DOHH2 (cell line): Measurements from ENCODE around the gene CLCN4.

ENCODE experiments used
- H3F3A ChIP-seq: fragments of 200-600 bp; sonication (generic), shearing (Covaris generic); 2 replicates; pipeline ENCODE4 v1.6.0; 2016; ENCODE audit warnings: antibody characterized with exemption, mild to moderate bottlenecking; ENCODE audit not compliant: control insufficient read depth, insufficient read depth
- H3K27ac ChIP-seq: fragments of 200-600 bp; sonication (generic); 2 replicates; pipeline ENCODE4 v1.5.1; 2014; ENCODE audit warnings: low read depth, mild to moderate bottlenecking, low read length, moderate library complexity
- H3K27me3 ChIP-seq: fragments of 200-600 bp; sonication (generic); 2 replicates; pipeline ENCODE4 v1.6.1; 2014; ENCODE audit warnings: mild to moderate bottlenecking, low read length, mixed read lengths; ENCODE audit not compliant: control insufficient read depth
- H3K36me3 ChIP-seq: fragments of 200-600 bp; sonication (generic); 2 replicates; pipeline ENCODE4 v1.6.1; 2014; ENCODE audit warnings: mild to moderate bottlenecking, low read length, moderate library complexity, mixed read lengths; ENCODE audit not compliant: control insufficient read depth
- H3K4me1 ChIP-seq: fragments of 200-600 bp; sonication (generic); 2 replicates; pipeline ENCODE4 v1.6.1; 2014; ENCODE audit warnings: mild to moderate bottlenecking, low read length, mixed read lengths; ENCODE audit not compliant: control insufficient read depth
- H3K4me2 ChIP-seq: fragments of 200-600 bp; sonication (generic); 2 replicates; pipeline ENCODE4 v1.6.0; 2014; ENCODE audit warnings: mild to moderate bottlenecking, low read length, moderate library complexity
- H3K4me3 ChIP-seq: fragments of 200-600 bp; sonication (generic); 2 replicates; pipeline ENCODE4 v1.5.1; 2014; ENCODE audit warnings: mild to moderate bottlenecking, low read length, mixed read lengths
- H3K79me2 ChIP-seq: fragments of 200-600 bp; sonication (generic); 2 replicates; pipeline ENCODE4 v1.6.1; 2014; ENCODE audit warnings: mild to moderate bottlenecking, low read length, mixed read lengths; ENCODE audit not compliant: control insufficient read depth
- H3K9me2 ChIP-seq: fragments of 200-600 bp; sonication (generic); replicated peaks from 2 replicates; pipeline ENCODE4 v1.6.1; 2014; ENCODE audit warnings: mild to moderate bottlenecking, low read length, mixed read lengths; ENCODE audit not compliant: control insufficient read depth
- H3K9me3 ChIP-seq: fragments of 200-600 bp; sonication (generic); 2 replicates; pipeline ENCODE4 v1.6.1; 2014; ENCODE audit warnings: antibody characterized with exemption, low read length, mixed read lengths; ENCODE audit not compliant: control insufficient read depth, insufficient read depth
- H4K20me1 ChIP-seq: fragments of 200-600 bp; sonication (generic); 2 replicates; pipeline ENCODE4 v1.6.0; 2014; ENCODE audit warnings: low read depth, mild to moderate bottlenecking, antibody characterized with exemption, low read length, moderate library complexity; ENCODE audit not compliant: control insufficient read depth, insufficient read depth
- CTCF ChIP-seq: fragments of 200-600 bp; sonication (generic); IDR thresholded peaks from one replicate; pipeline ENCODE4 v1.5.1; 2014; ENCODE audit warnings: antibody characterized with exemption, mild to moderate bottlenecking, low read depth, low read length; ENCODE audit not compliant: poor library complexity, severe bottlenecking
- EZH2phosphoT487 ChIP-seq: fragments of 200-600 bp; sonication (generic); IDR thresholded peaks from 2 replicates; pipeline ENCODE4 v1.6.1; 2017; ENCODE audit warnings: borderline replicate concordance, mild to moderate bottlenecking, antibody characterized with exemption, low read length, moderate library complexity, mixed read lengths

Gene CLCN4

DNA sequence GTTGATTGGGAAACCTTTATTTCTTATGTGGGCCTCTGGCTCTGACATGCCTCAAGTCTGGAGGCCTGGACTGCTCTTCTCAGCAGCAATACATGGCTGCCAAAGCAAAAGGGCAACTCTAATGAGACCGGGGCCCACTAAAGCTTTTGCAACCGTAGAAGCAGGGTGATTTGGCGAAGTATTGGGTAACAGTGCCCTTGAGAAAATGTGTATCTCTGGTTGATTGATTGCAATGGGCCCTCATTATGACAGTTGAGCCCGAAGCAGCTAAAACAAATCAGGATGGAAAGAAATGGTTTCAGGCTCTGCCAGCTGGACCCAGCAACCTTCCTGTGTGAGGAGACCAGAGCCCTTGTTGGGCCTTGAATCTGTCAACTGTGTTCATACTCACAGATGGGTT lies 73.4 kb downstream of the CLCN4 start:
- H3K27me3 ChIP-seq: no peaks in the 10 kb centered on the region
- H3K27ac ChIP-seq: no peak overlapping the region
- no peaks in the 10 kb centered on the region for H4K20me1 ChIP-seq
- no peaks in the 10 kb centered on the region for H3K9me2 ChIP-seq
- H3K9me3 ChIP-seq: no peaks in the 10 kb centered on the region
- no peaks in the 10 kb centered on the region for H3F3A ChIP-seq
- no peak overlapping the region for H3K4me2 ChIP-seq
- TF ChIP-seq EZH2phosphoT487 (no peak), CTCF (no peak)
- H3K4me1 ChIP-seq: no peaks in the 10 kb centered on the region
- no peaks in the 10 kb centered on the region for H3K36me3 ChIP-seq
- no peak overlapping the region for H3K4me3 ChIP-seq
- H3K79me2 ChIP-seq: no peaks in the 10 kb centered on the region

GRCh38 chrX:10231461-10231860 lies 74.7 kb downstream of the CLCN4 start:
- H3K27ac ChIP-seq: no peak overlapping the region
- H3K9me2 ChIP-seq: no peaks in the 10 kb centered on the region
- no peaks in the 10 kb centered on the region for H3K4me1 ChIP-seq
- no peaks in the 10 kb centered on the region for H3K27me3 ChIP-seq
- no peak overlapping the region for H3K4me2 ChIP-seq
- no peaks in the 10 kb centered on the region for H3K79me2 ChIP-seq
- no peak for TF ChIP-seq EZH2phosphoT487
- TF ChIP-seq CTCF: no peak
- H4K20me1 ChIP-seq: no peaks in the 10 kb centered on the region
- H3K36me3 ChIP-seq: no peaks in the 10 kb centered on the region
- no peaks in the 10 kb centered on the region for H3F3A ChIP-seq
- no peak overlapping the region for H3K4me3 ChIP-seq
- H3K9me3 ChIP-seq: no peaks in the 10 kb centered on the region

DNA sequence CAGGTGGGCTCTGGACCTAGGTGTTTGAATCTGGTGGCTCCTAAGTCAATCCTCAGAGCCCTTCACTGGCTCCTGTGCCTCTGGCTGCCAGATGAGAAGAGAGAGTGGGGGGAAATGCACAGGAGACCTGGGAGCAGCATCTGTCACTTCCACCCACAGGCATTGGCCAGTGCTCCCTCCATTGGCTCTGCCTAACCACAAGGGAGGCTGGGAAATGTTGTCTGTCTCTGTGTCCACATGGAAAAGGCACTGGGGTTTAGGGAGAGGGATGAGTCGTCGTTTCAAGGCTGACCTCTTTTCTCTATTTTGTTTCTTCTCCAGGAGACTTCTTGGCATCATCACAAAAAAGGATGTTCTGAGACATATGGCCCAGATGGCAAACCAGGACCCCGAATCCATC lies 76.4 kb downstream of the CLCN4 start:
- TF ChIP-seq CTCF: no peak
- TF ChIP-seq EZH2phosphoT487: no peak
- Histone ChIP-seq H3K4me3 (no peak overlapping the region), H3K36me3 (no peaks in the 10 kb centered on the region), H3K27me3 (no peaks in the 10 kb centered on the region), H3K4me1 (no peaks in the 10 kb centered on the region), H3F3A (no peaks in the 10 kb centered on the region), H4K20me1 (no peaks in the 10 kb centered on the region), H3K9me2 (no peaks in the 10 kb centered on the region), H3K79me2 (no peaks in the 10 kb centered on the region), H3K9me3 (no peaks in the 10 kb centered on the region), H3K4me2 (no peak overlapping the region), H3K27ac (no peak overlapping the region)

DNA sequence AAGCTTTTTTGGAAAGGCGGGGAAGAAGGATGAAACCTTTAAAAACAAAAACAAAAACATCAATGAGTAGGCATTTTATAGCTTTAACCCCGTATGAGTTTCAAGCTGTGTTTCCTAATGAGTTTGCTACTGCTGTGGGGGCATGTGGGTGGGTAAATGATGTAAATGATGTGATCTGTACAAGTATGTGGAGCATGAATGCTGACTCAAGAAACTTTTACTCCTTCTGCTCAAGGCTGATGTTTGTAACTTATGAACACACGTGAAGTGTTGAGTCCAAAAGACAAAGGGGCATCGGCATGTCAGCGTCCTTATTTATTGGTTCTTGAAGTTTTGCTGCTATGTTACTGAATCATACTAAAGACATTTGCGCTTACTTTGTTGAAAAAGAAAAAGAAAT lies 76.9 kb downstream of the CLCN4 start:
- no peaks in the 10 kb centered on the region for H3F3A ChIP-seq
- no peaks in the 10 kb centered on the region for H3K27me3 ChIP-seq
- H3K4me2 ChIP-seq: no peak overlapping the region
- H3K36me3 ChIP-seq: no peaks in the 10 kb centered on the region
- H4K20me1 ChIP-seq: no peaks in the 10 kb centered on the region
- H3K4me1 ChIP-seq: no peaks in the 10 kb centered on the region
- H3K9me2 ChIP-seq: no peaks in the 10 kb centered on the region
- no peak overlapping the region for H3K4me3 ChIP-seq
- TF ChIP-seq CTCF (no peak), EZH2phosphoT487 (no peak)
- H3K9me3 ChIP-seq: no peaks in the 10 kb centered on the region
- H3K79me2 ChIP-seq: no peaks in the 10 kb centered on the region
- H3K27ac ChIP-seq: no peak overlapping the region
